MG63 (cell line): ENCODE measurements around the gene RNF113B. TPM values are rescaled to one million over a fixed set of nuclear protein-coding genes. Genes with fewer than 3 reads are reported as not detected.

Experiments used
- DNase-seq: peaks from one replicate; pipeline ENCODE4 v3.0.0-alpha.2; 2020
- H3K27me3 ChIP-seq: fragments of 250-450 bp; sonication (Bioruptor Pico); 2 replicates; pipeline ENCODE4 v1.5.1; 2020; ENCODE audit warnings: mild to moderate bottlenecking, moderate library complexity
- H3K36me3 ChIP-seq: fragments of 250-450 bp; sonication (Bioruptor Pico); 2 replicates; pipeline ENCODE4 v1.5.1; 2020; ENCODE audit warnings: mild to moderate bottlenecking, moderate library complexity
- H3K4me3 ChIP-seq: fragments of 250-450 bp; sonication (Bioruptor Pico); 2 replicates; pipeline ENCODE4 v1.5.1; 2020; ENCODE audit warnings: mild to moderate bottlenecking, moderate library complexity
- H3K9me3 ChIP-seq: fragments of 250-450 bp; sonication (Bioruptor Pico); 2 replicates; pipeline ENCODE4 v1.5.1; 2020; ENCODE audit warnings: mild to moderate bottlenecking, moderate library complexity
- total RNA-seq: library from RNA; depleted of rRNA; stranded (reverse); fragments of >200 nt; shearing (Covaris generic); gene quantifications from 2 replicates; pipeline ENCODE4 v1.2.3, GENCODE V29; 2014; ENCODE audit warnings: low replicate concordance

RNF113B gene
- total RNA-seq, 1 experiment from 2014 or later = not detected

DNA sequence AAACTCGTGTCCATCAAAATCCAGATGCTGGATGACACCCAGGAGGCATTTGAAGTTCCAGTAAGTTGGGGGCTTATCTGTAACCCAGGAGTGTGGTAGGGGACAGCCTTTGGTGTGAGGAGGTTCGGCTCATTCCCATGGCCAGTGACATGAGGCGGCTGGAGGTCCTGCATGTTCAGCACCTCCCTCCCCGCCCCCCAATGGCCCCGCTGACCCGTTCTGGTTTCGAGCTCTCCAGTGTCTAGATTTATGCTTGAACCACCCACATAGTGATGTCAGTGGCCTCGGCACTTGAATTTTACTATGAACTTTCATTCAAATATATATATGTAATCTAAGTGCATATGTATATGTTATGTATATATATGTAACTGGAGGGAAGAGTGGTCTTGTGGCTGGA, 36.3 kb upstream of the RNF113B start:
- Histone ChIP-seq H3K27me3 (no peaks in the 10 kb centered on the region), H3K36me3 (peaks cover 3% of the 10 kb centered on the region), H3K4me3 (no peak overlapping the region), H3K9me3 (no peaks in the 10 kb centered on the region)
- no peak for DNase-seq

DNA sequence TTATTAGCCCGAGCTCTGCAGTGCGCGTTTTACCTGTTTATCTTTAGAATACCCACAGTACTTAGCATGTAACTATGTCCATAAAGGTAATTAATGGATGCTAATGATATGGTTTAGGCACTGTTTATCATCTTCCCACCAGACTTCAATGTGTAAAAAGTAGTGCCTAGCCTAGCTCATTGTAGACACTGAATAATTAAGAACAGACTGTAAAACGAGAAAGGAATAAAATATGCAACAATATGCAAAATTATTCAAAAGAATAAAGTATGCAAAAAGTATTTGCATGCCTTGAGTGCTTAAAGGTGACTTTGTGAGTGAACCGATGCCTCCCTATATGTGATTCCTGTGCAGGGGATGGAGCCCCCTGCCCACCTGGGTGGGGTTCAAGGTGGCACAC, 35.7 kb upstream of the RNF113B start:
- Histone ChIP-seq H3K27me3 (no peaks in the 10 kb centered on the region), H3K36me3 (peaks cover 3% of the 10 kb centered on the region), H3K9me3 (no peaks in the 10 kb centered on the region), H3K4me3 (no peak overlapping the region)
- no peak for DNase-seq

DNA sequence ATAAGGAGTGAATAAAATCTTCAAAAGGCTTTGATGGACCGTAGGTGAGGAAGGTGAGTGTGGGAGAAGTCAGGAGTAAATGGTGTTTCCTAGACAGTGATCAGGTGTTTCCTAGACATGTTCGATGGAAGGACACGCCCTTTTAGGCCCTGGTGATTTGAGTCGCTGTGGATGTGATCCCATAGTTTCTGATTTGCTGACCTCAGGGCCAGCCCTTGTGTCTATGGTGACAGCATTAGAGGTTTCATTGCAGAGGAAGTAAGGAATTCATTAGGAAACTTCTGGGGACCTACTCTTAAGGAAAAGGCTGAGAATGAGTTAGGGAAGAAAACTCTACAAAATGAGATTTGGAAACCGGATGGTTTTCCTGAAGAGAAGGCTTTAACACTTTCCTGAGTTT, 31.5 kb upstream of the RNF113B start:
- Histone ChIP-seq H3K36me3 (peaks cover 3% of the 10 kb centered on the region), H3K4me3 (no peak overlapping the region), H3K27me3 (no peaks in the 10 kb centered on the region), H3K9me3 (peaks cover 17% of the 10 kb centered on the region)
- DNase-seq = no peak

DNA sequence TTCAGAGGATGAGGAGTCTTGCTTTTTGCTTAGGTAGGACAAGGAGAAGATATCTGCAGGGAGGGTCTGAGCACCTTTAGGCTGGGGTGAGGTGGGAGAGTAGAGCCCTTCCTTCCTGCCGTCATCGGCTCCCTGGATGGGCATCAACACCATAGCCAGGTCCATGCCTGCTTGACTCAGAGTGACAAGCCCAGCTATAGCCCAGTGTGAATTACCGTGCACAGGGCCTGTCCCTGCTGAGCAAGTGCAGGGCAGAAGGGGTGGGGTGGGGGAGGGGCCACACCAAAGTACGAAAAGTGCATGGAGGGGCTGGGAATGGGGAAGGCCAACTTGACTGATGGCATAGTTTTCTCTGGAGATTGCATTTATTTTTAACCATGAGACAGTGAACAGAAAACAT, 30.3 kb upstream of the RNF113B start:
- Histone ChIP-seq H3K36me3 (peaks cover 3% of the 10 kb centered on the region; the same call in 1 of the 2 replicates), H3K9me3 (peaks cover 21% of the 10 kb centered on the region), H3K4me3 (no peak overlapping the region), H3K27me3 (no peaks in the 10 kb centered on the region)
- no peak for DNase-seq

DNA sequence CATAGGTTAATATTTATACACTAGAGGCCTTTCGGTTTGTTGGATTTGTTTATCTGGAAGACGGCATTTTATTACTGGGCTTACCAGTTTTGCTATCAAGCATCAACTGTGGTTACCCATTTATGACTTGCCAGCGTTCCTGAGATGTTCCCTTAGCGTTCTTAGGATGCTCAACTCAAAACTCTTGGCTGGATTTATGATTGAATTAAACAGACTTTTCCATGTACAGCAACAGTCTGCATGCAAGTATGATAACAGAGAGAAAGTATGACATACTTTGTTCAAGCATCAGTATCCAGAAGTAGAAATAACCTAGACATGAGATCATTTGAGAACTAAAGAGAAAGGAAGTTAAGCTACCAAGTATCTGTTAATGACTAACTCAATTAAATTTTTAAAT, 29.9 kb upstream of the RNF113B start:
- H3K36me3 ChIP-seq = peaks cover 3% of the 10 kb centered on the region; the same call in 1 of the 2 replicates
- no peaks in the 10 kb centered on the region for H3K27me3 ChIP-seq
- peaks cover 21% of the 10 kb centered on the region for H3K9me3 ChIP-seq
- DNase-seq = no peak
- H3K4me3 ChIP-seq = no peak overlapping the region

DNA sequence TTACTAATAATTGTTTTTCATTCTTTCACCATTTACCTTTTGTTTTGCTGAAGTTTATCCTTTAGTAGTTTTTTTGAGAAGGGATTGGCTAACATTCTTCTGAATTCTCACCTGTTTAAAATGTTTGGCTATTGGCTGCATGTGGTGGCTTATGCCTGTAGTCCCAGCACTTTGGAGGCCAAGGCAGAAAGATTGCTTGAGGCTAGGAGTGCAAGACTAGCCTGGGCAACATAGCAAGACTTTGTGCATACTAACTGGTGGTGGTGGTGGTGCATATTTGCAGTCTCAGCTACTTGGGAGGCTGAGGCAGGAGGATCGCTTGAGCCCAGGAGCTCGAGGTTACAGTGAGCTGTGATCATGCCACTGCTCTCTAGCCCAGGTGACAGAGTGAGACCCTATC, 27.5 kb upstream of the RNF113B start:
- Histone ChIP-seq H3K27me3 (no peaks in the 10 kb centered on the region), H3K9me3 (peaks cover 21% of the 10 kb centered on the region), H3K36me3 (peaks cover 6% of the 10 kb centered on the region; the same call in 1 of the 2 replicates), H3K4me3 (no peak overlapping the region)
- no peak for DNase-seq

DNA sequence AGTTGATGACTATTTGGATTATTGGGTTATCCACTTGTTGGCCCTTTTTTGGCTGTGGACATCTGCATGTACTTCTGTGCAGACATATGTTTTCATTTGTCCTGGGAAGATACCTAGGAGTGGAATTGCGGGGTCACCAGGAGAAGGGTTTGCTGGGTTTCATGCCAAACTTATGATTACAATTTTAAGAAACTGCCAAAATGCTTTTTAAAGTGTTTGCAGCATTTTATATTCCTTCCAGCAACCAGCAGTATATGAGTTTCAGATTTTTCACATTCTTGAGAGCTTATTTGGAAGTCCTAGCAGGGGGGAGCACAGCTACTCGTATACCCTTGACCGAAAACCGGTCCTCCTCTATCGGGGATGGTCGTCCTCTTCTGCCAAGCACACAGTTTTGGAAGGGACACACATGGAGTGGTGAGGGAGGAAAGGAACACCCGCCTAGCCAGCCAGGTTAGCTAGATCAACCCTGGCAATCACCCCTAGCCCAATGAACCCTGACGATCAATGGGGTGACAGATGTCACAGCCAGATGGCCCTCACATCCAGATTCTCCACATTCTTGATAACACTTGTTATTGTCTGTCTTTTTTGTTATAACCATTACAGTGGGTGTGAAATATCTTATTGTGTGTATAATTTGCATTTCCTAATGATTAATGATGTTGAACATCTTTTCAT, 26.7 kb upstream of the RNF113B start:
- DNase-seq = no peak
- Histone ChIP-seq H3K4me3 (no peak overlapping the region), H3K27me3 (no peaks in the 10 kb centered on the region)

DNA sequence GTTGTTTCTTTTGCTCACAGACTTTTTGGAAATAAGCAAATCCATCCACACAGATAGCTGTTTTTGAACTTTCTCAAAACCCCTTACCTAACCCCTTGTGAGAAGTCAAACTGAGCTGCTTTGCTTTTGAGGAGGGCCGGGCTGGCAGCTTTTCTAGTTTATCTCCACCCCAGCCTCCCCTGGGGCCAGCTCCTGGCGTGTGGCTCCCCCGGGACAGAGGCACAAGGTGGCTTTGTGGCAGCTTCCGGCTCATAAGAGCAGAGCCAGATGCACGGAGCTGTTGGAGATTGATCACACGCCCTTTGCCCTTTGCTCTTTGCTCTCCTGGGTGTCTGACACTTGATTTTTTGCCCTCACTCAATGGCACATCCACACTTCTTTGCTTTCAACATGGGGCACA, 24.9 kb upstream of the RNF113B start:
- no peak for DNase-seq
- Histone ChIP-seq H3K36me3 (peaks cover 6% of the 10 kb centered on the region; the same call in 1 of the 2 replicates), H3K4me3 (no peak overlapping the region), H3K27me3 (no peaks in the 10 kb centered on the region), H3K9me3 (peaks cover 21% of the 10 kb centered on the region)

More for the DNA sequence above, 26.7 kb upstream of the RNF113B start:
- Histone ChIP-seq H3K9me3 (peaks cover 21% of the 10 kb centered on the region), H3K36me3 (peaks cover 6% of the 10 kb centered on the region; the same call in 1 of the 2 replicates)

DNA sequence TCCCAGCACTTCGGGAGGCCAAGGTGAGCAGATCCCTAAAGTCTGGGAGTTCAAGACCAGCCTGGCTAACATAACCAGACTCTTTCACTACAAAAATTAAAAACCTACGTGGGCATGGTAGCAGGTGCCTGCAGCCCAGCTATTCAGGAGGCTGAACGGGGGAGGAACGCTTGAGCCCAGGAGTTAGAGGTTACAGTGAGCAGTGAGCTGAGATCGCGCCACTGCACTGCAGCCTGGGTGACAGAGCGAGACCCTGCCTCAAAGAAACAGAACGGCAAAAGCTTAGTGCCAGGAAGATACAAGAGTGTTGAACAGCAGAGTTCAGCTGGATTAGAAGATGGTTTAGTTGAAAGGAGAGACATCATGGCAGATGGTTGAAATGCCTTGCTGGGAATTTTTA, 24.1 kb upstream of the RNF113B start:
- Histone ChIP-seq H3K27me3 (no peaks in the 10 kb centered on the region), H3K4me3 (no peak overlapping the region), H3K9me3 (peaks cover 21% of the 10 kb centered on the region), H3K36me3 (peaks cover 5% of the 10 kb centered on the region; the same call in 1 of the 2 replicates)
- no peak for DNase-seq

DNA sequence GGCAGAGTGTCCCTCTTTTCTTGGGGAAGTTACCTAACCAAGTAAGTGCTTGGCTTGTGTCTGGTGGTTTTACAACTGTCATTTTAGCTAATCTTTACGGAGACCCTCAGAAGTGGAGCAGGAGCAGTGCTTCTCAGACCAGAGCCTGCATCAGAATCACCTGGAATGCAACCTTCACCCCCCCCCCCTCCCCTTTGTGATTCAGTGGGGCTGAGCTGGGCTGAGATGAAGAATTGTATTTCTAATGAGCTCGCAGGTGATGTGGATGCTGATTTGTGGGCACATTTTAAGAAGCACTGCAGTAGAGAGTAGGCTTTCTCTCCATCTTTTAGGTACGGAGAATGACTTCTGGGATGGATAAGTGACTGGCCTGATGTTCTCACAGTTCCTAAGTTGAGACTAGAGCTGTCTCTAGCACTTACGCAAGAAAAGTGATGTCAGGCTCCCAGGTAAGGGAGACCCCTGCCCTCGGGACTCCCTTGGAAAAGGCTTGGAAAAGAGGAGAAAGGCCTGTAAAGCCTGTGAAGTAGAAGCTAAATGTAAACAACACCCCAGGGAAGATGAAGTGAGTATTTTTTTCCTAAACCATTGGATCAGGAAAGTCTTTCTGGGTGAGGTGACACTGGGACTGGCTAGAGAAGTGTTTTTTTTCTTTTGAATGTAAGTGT, 23.3 kb upstream of the RNF113B start:
- Histone ChIP-seq H3K9me3 (peaks cover 14% of the 10 kb centered on the region), H3K27me3 (no peaks in the 10 kb centered on the region), H3K36me3 (peaks cover 3% of the 10 kb centered on the region; the same call in 1 of the 2 replicates), H3K4me3 (no peak overlapping the region)
- no peak for DNase-seq

DNA sequence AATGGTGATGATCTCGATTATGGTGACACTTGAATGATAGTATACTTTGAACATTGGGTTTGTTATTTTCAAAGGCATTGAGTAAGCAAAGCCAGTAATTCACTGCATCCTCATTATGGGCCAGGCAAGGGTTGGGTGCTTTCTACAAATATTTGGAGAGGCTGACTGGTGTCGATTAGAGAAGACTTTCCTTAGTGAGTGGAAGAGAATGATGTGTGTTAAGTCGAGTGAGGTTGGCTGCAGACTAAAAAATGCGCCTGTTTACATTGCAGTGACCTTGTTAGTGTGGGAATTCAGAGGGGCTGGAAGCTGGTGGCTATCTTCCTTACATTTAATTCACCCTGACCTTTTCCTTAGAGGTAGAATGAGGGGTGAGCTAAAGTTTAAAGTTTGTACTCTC, 22.4 kb upstream of the RNF113B start:
- peaks cover 8% of the 10 kb centered on the region; the same call in 1 of the 2 replicates for H3K9me3 ChIP-seq
- H3K27me3 ChIP-seq = no peaks in the 10 kb centered on the region
- no peak overlapping the region for H3K4me3 ChIP-seq
- no peak for DNase-seq
- 0 out of 2 replicates have a peak, but pooled peaks cover 3% of the 10 kb centered on the region for H3K36me3 ChIP-seq

DNA sequence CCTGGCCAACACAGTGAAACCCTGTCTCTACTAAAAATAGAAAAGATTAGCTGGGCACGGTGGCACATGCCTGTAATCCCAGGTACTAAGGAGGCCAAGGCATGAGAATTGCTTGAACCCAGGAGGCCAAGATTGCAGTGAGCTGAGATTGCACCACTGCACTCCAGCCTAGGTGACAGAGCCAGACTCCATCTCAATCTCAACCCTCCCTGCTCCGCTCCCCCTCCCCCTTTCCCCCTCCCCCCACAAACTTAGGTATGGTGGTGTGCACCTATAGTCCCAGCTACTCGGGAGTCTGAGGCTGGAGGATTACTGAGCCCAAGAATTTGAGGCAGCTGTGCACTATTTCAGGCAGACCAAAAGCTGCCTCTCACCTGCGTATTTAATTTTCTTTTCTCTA, 21.6 kb upstream of the RNF113B start:
- Histone ChIP-seq H3K27me3 (no peaks in the 10 kb centered on the region), H3K4me3 (no peak overlapping the region), H3K9me3 (peaks cover 5% of the 10 kb centered on the region; the same call in 1 of the 2 replicates), H3K36me3 (0 out of 2 replicates have a peak, but pooled peaks cover 3% of the 10 kb centered on the region)
- no peak for DNase-seq

DNA sequence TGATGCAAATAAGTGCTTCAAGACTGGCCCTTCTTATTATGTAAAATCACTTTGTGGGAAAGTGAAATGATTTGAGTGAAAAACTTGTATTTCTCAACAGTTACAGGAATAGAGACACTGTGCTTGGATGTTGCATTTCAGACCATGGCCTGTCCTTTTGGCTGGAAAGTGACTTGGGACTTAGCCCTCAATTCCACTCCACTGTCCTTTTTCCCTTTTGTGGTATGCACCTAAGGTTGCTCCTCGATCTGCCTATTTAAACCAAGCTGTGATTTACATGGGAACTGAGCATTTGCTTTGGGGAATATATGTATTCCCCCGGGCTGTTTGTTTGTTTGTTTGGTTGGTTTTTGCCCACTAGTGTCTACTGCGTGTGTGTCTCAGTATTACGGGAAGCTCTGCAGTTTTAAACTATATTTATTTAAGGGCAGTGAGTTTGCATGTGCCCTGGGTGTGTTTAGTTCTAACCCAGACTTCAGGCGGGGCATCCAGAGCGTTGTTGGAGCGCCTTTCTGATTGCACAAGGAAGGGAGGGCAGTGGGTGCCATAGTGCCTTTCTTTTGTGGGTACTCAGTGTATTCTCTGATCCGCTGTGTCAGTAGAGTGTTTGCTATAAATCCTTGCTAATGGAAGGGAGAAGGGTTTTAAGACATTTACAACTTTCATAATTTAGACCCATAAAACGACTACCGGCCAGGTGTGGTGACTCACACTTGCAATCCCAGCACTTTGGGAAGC, 18.2 kb upstream of the RNF113B start:
- Histone ChIP-seq H3K27me3 (no peaks in the 10 kb centered on the region), H3K4me3 (no peak overlapping the region), H3K36me3 (no peaks in the 10 kb centered on the region), H3K9me3 (no peaks in the 10 kb centered on the region)
- DNase-seq = no peak

DNA sequence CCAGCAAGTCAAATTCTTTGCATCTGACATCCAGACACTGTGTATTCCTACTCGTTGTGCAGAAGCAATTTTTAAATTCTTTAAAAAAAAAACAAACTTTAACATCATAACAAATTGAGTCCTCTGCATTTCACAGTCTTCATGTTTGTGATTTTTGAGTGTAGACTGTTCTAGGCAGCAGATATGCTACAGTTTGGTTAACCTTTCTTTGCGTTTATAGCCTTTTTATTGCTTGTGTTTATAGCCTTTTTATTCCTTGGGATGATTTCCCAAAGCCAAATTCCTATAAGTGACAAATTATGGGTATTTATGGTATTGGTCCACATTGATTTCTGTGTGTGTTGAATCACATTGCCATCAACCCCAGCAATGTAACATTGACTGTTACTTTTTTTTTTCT, 14.9 kb upstream of the RNF113B start:
- Histone ChIP-seq H3K4me3 (no peak overlapping the region), H3K36me3 (no peaks in the 10 kb centered on the region), H3K9me3 (no peaks in the 10 kb centered on the region), H3K27me3 (no peaks in the 10 kb centered on the region)
- DNase-seq = no peak

DNA sequence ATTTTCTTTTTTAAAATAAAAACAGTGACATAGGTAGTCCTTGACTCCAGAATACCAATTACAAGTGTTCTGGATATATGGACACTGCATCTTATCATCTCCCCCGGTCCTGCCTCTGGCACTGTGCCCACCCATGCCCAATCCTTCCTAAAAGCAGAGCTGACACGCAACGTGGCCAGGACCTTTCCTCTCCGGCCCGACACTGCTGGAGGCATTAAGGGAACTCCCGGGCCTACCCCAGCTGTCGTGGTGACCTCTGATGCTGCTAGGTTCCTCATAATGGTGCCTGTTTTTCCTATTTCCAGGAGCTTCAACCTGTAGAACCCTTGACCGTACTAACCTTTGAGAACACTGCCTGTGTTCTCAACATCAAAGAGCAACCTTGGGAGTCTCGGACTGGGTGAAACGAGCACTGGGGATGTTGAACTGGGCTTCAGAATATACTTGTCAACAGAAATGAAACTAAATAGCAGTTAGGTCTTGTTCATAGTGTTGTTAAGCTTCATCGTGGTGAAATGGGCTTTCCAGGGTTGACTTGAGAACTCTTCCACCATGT, 13.9 kb upstream of the RNF113B start:
- H3K36me3 ChIP-seq = no peaks in the 10 kb centered on the region
- H3K4me3 ChIP-seq = no peak overlapping the region
- DNase-seq = no peak
- H3K9me3 ChIP-seq = no peaks in the 10 kb centered on the region
- no peaks in the 10 kb centered on the region for H3K27me3 ChIP-seq

DNA sequence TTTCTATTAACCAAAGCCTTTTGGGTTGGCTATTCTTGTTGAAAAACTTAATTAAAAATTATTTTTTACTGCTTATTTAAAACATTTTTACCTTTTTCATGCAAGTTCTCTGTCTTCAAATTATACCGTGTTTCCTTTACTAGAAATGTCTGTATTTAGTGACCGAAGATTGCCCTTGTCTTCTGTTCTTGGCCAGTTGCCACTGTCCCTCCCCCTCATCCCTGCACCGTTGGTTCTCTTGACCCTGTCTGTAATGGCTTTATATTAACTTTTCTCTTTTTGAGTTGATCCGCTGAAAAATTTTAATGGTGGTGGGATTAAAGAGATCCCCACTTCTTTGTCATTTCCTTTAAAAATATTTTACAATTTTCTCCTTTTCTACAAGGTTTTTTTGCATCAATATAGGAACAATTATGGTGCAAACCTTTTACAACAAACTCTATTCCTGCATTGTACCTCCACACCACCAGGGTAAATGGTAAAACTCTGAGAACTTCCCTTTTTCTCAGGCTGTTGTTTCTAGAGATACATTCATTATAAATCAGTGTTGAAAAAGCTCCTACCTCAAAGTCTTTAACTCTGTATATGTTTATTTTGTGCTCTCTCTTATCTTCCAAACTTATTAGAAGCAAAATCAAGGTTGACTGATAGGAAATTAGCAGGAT, 12.9 kb upstream of the RNF113B start:
- no peak overlapping the region for H3K4me3 ChIP-seq
- H3K36me3 ChIP-seq = no peaks in the 10 kb centered on the region
- H3K9me3 ChIP-seq = no peaks in the 10 kb centered on the region
- no peaks in the 10 kb centered on the region for H3K27me3 ChIP-seq
- no peak for DNase-seq
